Femur (tissue), 1 donor: ENCODE data around the gene CEACAM8.
A peak's percentile ranks its signal among the peaks of the same experiment; 100 is the strongest.
"Not testable (repeated sequence)": the region's sequence is repeated elsewhere in the genome, so short reads cannot be mapped to it uniquely, and the experiment has no call there.

Source experiments
- DNase-seq: peaks from one replicate; pipeline ENCODE4 v3.0.0-alpha.2; 2017

Gene CEACAM8

GRCh38 chr19:42571116-42571515 is 23.6 kb downstream of the CEACAM8 start:
- DNase-seq = no peak

- DNase-seq = no peak
These were observed 25.5 kb downstream of the CEACAM8 start for GRCh38 chr19:42569193-42569592.

DNA sequence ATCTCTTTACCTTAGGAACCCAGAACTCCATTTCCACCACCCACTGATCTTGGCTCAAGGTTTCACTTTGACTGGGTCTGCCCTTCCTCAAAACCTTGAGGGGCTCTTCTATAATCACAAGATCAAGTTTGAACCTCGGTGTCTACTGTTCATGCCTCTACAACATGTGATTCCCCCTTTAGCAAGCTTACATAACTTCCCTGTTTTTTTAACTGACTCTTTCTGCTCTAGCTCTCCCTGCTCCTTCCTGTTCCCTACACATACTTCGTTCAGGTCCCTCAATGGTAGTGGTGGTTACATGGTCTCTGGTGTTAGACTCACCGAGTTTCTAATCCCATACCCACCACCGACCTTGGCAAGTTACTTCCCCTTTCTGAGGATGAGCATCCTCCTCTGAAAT is 26.7 kb downstream of the CEACAM8 start:
- DNase-seq = no peak

GRCh38 chr19:42567567-42567966 is 27.2 kb downstream of the CEACAM8 start:
- DNase-seq = no peak

DNA sequence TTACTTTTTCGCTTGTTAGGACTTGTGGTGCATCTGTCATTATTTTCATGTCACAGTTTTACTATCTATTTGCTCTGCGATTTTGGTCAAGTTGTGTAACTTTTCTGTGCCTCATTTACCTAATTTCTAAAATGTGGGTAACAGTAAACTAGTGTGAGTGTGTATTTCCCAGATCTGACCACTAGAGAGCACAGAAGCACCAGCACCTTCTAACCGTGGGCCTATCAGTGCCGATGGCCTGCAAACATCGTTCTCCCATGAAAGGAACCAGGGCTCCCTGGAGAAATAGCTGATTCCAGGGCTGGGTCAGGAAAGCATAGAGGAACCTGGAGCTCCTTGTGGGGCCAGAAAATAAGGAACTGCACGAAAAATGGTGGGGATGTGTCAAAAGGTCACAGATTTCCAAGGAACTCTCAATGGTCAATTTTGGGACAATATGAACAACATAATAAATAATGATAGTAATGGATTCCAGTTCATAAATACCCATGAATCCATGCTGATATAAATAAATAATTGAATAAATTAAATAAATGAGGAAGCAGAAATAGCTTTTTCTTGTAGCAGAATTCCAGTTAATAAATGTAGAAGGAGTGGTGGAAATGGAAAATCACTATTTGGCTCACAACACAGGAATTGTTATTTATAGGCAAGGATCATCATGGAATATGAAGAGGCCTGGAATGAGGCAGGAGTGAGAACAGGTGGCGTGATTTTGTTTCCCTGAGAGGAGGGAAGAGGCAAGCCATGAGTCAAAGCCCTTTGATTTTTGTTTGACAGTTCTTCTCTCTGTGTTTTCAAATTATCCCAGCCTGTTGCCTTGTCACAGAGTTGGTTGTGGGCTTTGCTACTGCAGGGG is 31.1 kb downstream of the CEACAM8 start:
- DNase-seq = no peak

GRCh38 chr19:42561512-42561911 is 33.2 kb downstream of the CEACAM8 start:
- DNase-seq = no peak

DNA sequence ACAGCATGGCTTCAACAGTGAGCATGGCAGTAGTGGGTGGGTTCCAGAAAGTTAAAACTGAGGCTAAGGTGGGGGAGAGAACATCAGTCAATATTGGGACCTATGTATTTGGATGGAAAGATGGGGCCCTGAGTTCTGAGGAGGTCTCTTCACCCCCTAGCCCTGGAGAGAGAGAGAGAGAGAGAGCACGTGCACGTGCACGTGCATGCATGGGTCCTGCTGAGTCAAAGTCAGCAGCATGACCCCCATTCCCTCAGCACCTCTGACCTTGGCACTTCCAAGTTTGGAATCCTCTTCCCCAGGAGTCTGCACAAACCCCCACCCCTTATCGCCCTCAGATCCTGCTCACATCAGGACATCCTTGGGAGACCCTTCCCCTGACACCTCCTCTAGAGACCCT is 34.0 kb downstream of the CEACAM8 start:
- DNase-seq = no peak

GRCh38 chr19:42558450-42559150 is 36.1 kb downstream of the CEACAM8 start:
- no peak for DNase-seq

GRCh38 chr19:42557386-42557871 is 37.3 kb downstream of the CEACAM8 start:
- DNase-seq = not testable (repeated sequence)

DNA sequence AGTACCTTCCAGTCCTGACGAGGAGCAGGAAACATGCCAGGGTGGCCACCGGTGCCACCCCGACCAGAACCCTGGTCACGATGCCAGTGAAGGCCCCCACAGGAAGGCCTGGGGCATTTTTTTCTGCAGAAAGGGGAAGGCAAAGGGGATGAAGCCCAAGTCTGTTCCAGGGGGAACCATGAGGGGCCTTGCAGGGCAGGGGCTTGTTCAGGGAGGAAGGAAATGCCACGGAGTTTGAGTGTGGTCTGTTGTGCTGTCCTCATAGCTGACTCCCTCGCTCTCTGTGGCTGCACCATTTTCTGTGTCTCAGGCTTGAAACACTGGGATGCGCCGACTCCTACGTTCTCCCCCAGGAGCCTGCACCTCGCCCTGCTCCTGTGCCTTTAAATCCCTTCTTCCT is 38.9 kb downstream of the CEACAM8 start:
- no peak for DNase-seq

DNA sequence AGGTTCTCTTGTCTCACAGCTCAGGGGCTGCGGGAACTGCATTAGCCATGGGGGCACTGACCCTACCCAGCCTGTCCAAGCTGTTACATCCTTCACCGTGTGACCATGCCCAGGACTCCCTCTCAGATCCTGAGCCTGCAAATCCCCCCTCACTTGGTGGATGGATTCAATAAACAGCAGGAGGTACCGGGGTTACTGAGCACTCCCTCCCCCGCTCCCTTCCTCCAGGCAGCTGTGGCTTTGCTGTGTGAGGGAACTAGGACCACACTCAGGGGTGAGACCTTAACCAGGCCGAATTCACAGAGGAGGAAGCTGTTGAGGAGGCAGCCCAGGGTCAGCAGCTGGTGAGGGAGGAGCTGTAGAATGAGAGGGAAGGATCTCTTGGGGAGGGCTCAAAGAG is 39.4 kb downstream of the CEACAM8 start:
- peak; percentile 38 for DNase-seq

DNA sequence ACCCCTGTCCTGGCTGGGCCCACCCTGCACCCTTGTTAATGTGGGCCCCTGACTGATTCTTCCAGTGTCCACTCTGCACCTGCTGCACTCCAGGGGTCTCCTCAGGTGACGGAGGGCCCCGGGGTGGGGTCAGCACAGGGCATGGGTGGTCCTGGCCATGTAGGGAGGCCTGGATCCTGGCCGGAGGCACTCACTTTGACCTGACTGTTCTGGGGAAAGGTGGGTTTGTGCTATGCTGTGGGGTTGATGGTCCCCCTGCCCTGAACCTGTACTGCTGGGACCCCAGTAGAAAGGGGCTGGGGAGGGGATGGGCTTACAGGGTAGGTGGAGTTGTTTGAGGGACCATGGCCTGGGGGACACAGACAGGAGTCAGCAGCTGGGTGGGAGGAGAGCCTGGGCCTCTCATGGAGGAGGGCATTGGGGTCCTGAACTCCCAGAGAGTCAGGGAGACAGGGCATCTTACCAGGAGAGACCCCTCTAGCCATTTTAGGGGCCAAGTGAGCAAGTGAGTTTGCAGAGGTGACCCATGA is 40.6 kb downstream of the CEACAM8 start:
- DNase-seq = no peak

DNA sequence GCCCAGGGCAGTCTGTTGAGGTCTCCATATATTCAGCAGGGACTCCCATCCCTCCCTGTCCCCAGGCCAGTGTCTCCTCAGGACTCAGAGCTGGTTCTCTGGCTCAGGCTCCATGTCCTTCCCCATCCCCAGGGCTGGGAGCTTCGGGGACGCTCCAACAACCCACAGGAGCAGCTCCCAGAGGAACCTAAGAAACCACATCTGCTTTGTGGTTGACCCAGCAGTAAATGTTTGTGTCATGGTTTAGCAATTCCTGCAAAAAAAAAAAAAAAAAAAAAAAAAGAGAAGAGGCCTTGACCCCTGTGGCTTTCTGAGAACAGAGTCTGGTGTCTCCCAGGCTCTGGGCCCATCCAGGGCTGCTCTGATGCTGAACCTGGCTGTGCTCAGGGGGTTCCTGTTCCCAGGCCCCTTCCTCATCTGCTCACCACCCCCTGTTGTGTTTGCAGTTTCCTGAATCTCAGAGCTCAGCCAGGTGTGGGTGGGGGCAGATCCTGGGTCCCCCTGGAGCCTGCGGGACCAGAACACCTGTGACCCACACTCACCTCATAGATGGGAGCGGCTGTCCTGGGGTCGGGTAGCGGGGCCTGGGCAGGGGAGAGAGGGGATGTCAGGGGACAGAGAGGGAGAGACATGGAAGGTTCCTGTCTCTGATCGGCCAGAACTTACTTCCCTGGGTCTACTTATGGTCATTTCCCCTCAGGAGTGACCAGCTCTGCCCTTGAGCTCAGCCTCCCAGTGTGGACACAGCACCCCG is 41.3 kb downstream of the CEACAM8 start:
- peak; percentile 48 for DNase-seq

- DNase-seq = no peak
These were observed 42.3 kb downstream of the CEACAM8 start for GRCh38 chr19:42552086-42553065.

- DNase-seq = not testable (repeated sequence)
These were observed 44.2 kb downstream of the CEACAM8 start for GRCh38 chr19:42550521-42550920.

- DNase-seq = not testable (repeated sequence)
These were observed 45.7 kb downstream of the CEACAM8 start for GRCh38 chr19:42549067-42549466.

DNA sequence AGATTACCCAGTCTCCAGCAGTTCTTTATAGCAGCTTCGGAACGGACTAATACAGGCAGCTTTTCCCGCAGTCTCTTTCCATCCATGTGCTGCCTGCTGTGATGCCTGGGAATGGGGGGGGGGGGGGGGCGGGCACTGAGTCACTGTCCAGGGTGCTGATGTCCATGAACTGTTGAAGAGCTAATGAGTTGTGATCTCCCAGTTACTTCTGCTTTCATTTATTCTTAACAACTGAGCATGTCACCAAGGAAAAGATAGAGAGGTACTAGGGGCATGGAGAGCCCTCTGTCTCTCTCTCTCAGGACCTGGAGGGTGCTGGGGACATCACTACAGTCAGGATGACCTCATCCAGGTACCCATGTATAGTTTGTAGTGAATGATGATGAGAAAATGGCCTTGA is 46.2 kb downstream of the CEACAM8 start:
- no peak for DNase-seq

GRCh38 chr19:42547929-42548328 is 46.8 kb downstream of the CEACAM8 start:
- DNase-seq = no peak

GRCh38 chr19:42546831-42547500 is 47.8 kb downstream of the CEACAM8 start:
- DNase-seq = no peak

DNA sequence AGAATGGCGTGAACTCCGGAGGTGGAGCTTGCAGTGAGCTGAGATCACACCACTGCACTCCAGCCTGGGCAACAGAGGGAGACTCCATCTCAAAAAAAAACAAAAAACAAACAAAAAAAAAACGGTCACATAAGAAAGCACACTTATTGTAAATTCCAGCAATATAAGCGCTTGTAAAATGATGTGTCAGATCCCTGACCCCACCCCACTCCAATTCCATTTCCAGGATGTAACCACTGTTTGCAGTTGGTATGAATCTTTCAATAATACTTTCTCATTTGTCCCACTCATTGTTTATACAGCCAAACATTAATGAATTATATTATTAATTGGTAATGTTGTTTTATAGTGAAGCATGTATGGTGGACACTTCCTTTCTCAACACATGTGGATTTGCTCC is 50.6 kb downstream of the CEACAM8 start:
- no peak for DNase-seq

DNA sequence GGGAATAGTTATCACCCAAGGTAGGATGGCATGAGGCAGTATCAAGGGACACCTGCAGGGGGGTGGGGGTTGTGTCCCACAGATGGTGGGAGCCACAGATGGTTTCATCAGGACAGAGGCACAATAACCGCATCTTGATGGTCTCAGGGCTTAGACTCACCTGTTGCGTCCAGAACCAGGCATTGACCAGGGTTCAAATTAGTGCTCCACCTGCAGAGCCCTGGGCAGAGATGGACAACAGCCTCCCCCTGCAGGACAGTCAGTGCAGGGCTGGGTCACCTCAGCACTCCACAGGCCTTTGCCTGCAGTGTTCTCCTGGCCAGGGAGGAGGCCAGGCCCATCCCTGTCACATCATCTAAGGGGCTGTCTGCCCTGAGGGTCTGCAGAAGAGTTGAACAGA is 51.9 kb downstream of the CEACAM8 start:
- DNase-seq = no peak
